K562 (cell line): ENCODE results near the gene EML3. TPM values are rescaled to one million over a fixed set of nuclear protein-coding genes. Genes with fewer than 3 reads are reported as not detected.

Source experiments
- CBFA2T3 ChIP-seq: fragments of 450-650 bp; IDR thresholded peaks from 2 replicates; pipeline ENCODE4 v1.6.1; 2017
- CXXC5 ChIP-seq: fragments of 250-450 bp; sonication (Bioruptor Pico); IDR thresholded peaks from 2 replicates; pipeline ENCODE4 v1.8.0; 2022; ENCODE audit warnings: inconsistent platforms, mild to moderate bottlenecking, moderate library complexity
- GTF3C2 ChIP-seq: IDR thresholded peaks from 3 replicates; pipeline ENCODE4 v1.6.1; 2011; ENCODE audit warnings: borderline replicate concordance, mild to moderate bottlenecking, moderate library complexity; ENCODE audit not compliant: insufficient read length; ENCODE audit errors: extremely low read depth
- HNRNPL ChIP-seq: fragments of 200-400 bp; formaldehyde crosslinking; IDR thresholded peaks from 2 replicates; pipeline ENCODE4 v1.6.1; 2017; ENCODE audit warnings: low read depth, mild to moderate bottlenecking, low read length
- RBM39 ChIP-seq: fragments of 200-400 bp; formaldehyde crosslinking; optimal IDR thresholded peaks from 2 replicates; pipeline ENCODE3; 2018; ENCODE audit warnings: low read depth, low read length
- USF1 ChIP-seq: sonication (generic); formaldehyde crosslinking; IDR thresholded peaks from 2 replicates; pipeline ENCODE4 v1.9.0; 2022; ENCODE audit warnings: mild to moderate bottlenecking, missing genetic modification reagents
- ZFP36 ChIP-seq: fragments of 150-350 bp; IDR thresholded peaks from 2 replicates; pipeline ENCODE4 v1.6.1; 2018; ENCODE audit warnings: low read length, low read depth; ENCODE audit not compliant: partially characterized antibody
- ZNF584 ChIP-seq: fragments of 200-800 bp; sonication (Bioruptor generic); IDR thresholded peaks from 2 replicates; pipeline ENCODE4 v1.6.1; 2016; ENCODE audit warnings: low read depth, mild to moderate bottlenecking, missing genetic modification characterization, missing compliant biosample characterization
- ZNF717 ChIP-seq: fragments of 250-450 bp; sonication (Bioruptor Pico); IDR thresholded peaks from 2 replicates; pipeline ENCODE4 v1.5.0; 2021
- polyA plus RNA-seq, 8 experiments: library from polyadenylated mRNA; depleted of rRNA in 4 of 8; stranded (reverse) in 5 of 8; unstranded in 3 of 8; fragments of >200 nt; fragmentation: Nextera tagmentation in 2 of 8; fragmentation: Illumina TruSeq in 1 of 8; extraction: Ambion mirVana in 2 of 8; extraction: Trizol in 1 of 8; gene quantifications; 2 replicates each; pipeline versions ENCODE4 v1.2.1 to v1.2.3, GENCODE V29; 2011 to 2014; ENCODE audit warnings: inconsistent platforms in 1 of 8, missing spikeins in 1 of 8
- total RNA-seq, 7 experiments: library from RNA; depleted of rRNA in 6 of 7; stranded (reverse); fragments of >200 nt in 6 of 7; fragmentation: Illumina TruSeq in 2 of 7; extraction: Trizol in 2 of 7; gene quantifications; 2 replicates each; pipeline versions ENCODE4 v1.2.1 to v1.2.3, GENCODE V29; 2011 to 2021; ENCODE audit warnings: low replicate concordance in 1 of 7
- TF ChIP-seq, protein P1 (sequence below): IDR thresholded peaks from 2 replicates; pipeline ENCODE4 v1.6.1; 2011; ENCODE audit not compliant: insufficient read length; ENCODE audit errors: extremely low read depth
- TF ChIP-seq, protein P2 (sequence below), 3 experiments: fragments of 200-800 bp in 1 of 3; sonication (Bioruptor generic) in 1 of 3; sonication (generic) in 1 of 3; formaldehyde crosslinking in 1 of 3; IDR thresholded peaks; 2 replicates each; pipeline versions ENCODE4 v1.6.1 to v1.8.0; 2016 to 2022; ENCODE audit warnings: mild to moderate bottlenecking in 2 of 3, missing compliant biosample characterization in 2 of 3, missing genetic modification characterization in 2 of 3, missing genetic modification reagents in 1 of 3
- TF ChIP-seq, protein P3 (sequence below), 2 experiments: fragments of 450-650 bp in 1 of 2; sonication (generic) in 1 of 2; formaldehyde crosslinking in 1 of 2; IDR thresholded peaks; 2 replicates each; pipeline versions ENCODE4 v1.7.1 to v1.9.0; 2016 to 2022; ENCODE audit warnings: inconsistent platforms in 1 of 2, mild to moderate bottlenecking in 1 of 2, missing genetic modification reagents in 1 of 2

The EML3 gene
- total and polyA plus RNA-seq, 9 of the 15 experiments (the other 6 are each of a cell fraction or from before 2014, with no cell fraction given), result 0.32 to 90.5 (median 26.4) TPM

DNA sequence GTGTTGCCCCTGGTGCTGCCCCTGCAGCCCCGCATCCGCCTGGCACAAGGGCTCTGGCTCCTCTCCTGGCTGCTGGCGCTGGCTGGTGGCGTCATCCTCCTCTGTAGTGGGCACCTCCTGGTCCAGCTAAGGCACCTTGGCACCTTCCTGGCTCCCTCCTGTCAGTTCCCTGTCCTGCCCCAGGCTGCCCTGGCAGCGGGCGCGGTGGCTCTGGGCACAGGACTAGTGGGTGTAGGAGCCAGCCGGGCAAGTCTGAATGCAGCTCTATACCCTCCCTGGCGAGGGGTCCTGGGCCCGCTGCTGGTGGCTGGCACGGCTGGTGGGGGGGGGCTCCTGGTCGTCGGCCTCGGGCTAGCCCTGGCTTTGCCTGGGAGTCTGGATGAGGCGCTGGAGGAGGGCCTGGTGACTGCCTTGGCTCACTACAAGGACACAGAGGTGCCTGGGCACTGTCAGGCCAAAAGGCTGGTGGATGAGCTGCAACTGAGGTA, 760 bp upstream of the EML3 start (continued):
- TF ChIP-seq, protein P1, sequence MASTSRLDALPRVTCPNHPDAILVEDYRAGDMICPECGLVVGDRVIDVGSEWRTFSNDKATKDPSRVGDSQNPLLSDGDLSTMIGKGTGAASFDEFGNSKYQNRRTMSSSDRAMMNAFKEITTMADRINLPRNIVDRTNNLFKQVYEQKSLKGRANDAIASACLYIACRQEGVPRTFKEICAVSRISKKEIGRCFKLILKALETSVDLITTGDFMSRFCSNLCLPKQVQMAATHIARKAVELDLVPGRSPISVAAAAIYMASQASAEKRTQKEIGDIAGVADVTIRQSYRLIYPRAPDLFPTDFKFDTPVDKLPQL, result no peak
- TF ChIP-seq, protein P2, sequence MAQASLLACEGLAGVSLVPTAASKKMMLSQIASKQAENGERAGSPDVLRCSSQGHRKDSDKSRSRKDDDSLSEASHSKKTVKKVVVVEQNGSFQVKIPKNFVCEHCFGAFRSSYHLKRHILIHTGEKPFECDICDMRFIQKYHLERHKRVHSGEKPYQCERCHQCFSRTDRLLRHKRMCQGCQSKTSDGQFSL (CRISPR knock-in tag; IDR thresholded peaks at IDR 0.05), result peak; percentile 36; the same call in 1 of the 2 replicates
- TF ChIP-seq, protein P2 (tag; IDR thresholded peaks at IDR 0.05), result no peak
- TF ChIP-seq RBM39 (no peak), ZFP36 (no peak), ZNF717 (CRISPR knock-in tag) (peak; percentile 61; the same call in 1 of the 2 replicates), CBFA2T3 (no peak), USF1 (CRISPR knock-in tag) (no peak), ZNF584 (CRISPR knock-in tag) (no peak), HNRNPL (peak; percentile 96), CXXC5 (CRISPR knock-in tag) (no peak), GTF3C2 (no peak)
- TF ChIP-seq, protein P3, sequence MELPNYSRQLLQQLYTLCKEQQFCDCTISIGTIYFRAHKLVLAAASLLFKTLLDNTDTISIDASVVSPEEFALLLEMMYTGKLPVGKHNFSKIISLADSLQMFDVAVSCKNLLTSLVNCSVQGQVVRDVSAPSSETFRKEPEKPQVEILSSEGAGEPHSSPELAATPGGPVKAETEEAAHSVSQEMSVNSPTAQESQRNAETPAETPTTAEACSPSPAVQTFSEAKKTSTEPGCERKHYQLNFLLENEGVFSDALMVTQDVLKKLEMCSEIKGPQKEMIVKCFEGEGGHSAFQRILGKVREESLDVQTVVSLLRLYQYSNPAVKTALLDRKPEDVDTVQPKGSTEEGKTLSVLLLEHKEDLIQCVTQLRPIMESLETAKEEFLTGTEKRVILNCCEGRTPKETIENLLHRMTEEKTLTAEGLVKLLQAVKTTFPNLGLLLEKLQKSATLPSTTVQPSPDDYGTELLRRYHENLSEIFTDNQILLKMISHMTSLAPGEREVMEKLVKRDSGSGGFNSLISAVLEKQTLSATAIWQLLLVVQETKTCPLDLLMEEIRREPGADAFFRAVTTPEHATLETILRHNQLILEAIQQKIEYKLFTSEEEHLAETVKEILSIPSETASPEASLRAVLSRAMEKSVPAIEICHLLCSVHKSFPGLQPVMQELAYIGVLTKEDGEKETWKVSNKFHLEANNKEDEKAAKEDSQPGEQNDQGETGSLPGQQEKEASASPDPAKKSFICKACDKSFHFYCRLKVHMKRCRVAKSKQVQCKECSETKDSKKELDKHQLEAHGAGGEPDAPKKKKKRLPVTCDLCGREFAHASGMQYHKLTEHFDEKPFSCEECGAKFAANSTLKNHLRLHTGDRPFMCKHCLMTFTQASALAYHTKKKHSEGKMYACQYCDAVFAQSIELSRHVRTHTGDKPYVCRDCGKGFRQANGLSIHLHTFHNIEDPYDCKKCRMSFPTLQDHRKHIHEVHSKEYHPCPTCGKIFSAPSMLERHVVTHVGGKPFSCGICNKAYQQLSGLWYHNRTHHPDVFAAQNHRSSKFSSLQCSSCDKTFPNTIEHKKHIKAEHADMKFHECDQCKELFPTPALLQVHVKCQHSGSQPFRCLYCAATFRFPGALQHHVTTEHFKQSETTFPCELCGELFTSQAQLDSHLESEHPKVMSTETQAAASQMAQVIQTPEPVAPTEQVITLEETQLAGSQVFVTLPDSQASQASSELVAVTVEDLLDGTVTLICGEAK (IDR thresholded peaks at IDR 0.05), result no peak
- TF ChIP-seq, protein P3 (CRISPR knock-in tag; IDR thresholded peaks at IDR 0.05), result no peak
